DMS53 treated with DMSO at 0.1 percent for 48 hours (cell line): ENCODE data around the gene CD63.

ENCODE experiments used
- DNase-seq: peaks from one replicate; lab custom pipeline; 2025; ENCODE audit not compliant: unreplicated experiment; lab: John Stamatoyannopoulos, UW

Gene CD63

GRCh38 chr12:55706568-55707218 lies 22.1 kb downstream of the CD63 start:
- DNase-seq = no peak

DNA sequence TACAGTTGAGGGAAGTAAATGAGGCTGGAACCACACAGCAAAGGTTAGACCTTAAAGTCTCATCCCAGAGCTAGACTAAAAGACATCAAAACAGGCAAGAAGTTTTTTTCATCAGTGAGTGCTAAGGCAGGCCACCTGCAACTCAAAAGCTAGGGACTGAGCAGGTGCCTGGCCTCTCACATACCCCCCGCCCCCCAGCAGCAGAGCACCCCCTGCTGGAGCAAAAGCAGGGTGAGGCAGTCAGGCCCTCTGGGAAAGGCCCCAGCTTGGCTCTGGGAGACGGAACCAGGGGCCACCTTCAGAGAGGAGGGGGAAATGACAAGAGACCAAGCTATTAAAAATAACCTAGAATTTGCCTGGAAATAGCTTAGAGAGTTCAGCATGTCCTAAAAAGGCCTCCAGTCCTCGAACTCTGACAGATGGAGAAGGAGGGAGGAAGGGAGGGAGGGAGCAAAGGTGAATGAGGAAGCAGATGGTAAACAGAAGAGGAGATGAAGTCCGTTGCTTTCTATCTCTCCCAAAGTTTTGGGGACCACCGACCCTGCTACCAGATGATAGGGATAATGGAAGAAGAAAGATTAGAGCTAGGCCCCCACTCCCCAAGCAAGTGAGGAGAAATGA lies 22.9 kb downstream of the CD63 start:
- DNase-seq = peak; percentile 15

- no peak for DNase-seq
Observed at GRCh38 chr12:55704824-55705718, 23.7 kb downstream of the CD63 start.

- no peak for DNase-seq
Observed at GRCh38 chr12:55703901-55704761, 24.7 kb downstream of the CD63 start.

DNA sequence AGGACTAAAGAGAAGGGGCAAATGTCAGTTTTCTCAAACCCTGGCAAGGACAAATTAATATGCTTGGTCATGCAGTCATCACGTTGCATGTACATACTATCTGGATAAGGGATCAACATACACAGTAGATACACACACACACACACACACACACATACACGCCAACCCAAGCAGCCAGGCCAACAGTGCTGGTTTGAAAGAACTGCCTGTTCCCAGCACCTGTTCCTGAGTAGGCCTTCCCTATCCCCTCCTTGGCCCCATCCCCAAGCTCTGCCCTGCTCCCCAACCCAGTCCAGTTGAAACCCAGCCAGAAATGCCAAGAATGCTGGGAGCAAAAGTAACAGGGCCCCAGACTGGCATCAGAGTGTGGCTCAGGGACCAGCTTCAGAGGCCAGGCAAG lies 25.5 kb downstream of the CD63 start:
- no peak for DNase-seq

GRCh38 chr12:55702861-55703260 lies 25.9 kb downstream of the CD63 start:
- no peak for DNase-seq

DNA sequence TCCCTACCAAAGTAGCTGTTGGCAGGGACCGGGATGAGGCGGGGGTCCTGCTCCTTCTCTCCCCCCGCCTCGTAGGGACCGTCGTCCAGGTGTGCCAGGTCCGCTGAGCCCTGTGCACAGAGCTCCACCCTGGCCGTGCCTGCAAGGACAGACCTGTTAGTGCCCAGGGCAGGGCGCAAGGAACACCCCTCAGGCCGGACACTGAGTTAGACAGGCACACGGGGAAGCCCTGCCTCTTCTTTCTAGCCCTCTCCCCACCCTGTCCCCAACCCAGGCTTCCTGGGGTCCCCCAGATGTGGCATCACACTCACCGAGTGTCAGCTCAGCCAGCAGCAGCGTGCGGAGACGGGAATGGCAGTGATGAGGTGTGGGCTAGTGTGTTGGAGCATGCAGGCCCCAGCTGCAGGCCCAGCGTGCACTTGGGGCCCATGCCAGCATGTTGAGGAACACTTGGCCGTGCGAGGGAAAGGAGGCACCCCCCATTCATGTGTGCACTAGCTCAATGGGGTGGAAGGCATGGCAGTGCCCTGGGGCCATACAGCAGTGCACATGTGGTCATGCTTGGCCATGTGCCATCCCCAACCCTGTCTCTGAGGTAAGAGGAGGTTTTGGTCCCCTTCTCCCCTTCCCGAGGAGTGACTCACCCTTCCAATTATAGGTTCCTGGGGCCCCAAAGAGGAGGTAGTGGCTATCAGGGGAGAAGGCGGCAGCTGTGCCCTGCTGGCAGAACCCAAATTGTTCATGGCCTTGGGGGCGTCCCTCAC lies 28.4 kb downstream of the CD63 start:
- no peak for DNase-seq

GRCh38 chr12:55699471-55700055 lies 29.2 kb downstream of the CD63 start:
- DNase-seq = no peak

- DNase-seq = no peak
Observed at GRCh38 chr12:55698965-55699364, 29.8 kb downstream of the CD63 start.

GRCh38 chr12:55698241-55698955 lies 30.4 kb downstream of the CD63 start:
- no peak for DNase-seq

DNA sequence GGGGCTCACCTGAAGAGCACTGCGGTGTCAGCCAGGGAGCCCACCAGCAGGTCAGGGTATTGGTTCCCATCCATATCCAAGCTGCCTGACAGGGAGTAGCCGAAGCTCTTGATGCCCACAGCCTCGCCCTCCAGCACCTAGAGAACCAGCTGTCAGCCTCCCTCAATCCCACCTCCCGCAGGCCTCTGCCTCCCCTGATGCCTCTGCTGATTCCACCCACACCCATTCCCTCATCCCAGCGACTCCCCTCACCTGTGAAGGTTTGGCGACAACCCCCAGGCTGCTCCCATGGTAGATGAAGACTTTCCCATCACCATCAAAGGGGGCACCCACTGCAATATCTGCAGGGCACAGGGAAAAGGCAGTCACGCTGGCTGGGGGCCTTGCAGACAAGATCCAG lies 31.1 kb downstream of the CD63 start:
- DNase-seq = no peak

DNA sequence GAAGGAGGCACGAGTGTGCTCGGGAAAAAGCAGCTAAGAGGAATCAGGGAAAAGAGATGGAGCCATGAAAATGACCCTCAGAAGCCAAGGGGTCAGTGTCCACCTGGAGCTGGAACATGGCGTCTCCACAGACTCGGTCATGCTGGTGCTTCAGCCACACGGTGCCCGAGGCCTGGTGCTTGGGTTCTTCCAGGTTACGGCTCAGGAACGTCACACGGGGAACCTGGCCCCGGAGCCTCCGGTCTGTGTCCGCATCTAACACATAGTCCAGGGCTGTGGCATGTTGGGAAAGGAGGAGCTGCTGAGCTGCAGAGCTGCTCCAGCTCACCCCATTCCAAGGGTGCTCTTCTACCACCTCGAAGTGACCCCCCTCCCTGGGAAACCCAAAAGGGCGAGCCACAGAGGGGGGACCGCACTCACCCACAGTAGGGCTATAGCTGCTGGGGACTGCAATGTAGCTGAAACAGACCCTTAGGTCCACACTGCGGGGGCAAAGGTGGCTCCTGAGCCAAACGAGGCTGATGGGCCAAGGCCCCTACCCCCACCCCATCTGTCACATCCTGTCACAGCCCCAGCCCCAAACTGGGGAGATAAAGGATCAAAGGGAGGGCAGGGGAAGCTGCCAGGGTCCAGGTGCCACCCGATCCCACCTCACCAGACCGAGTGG lies 31.9 kb downstream of the CD63 start:
- no peak for DNase-seq

GRCh38 chr12:55696141-55696540 lies 32.7 kb downstream of the CD63 start:
- DNase-seq = no peak

GRCh38 chr12:55695349-55695748 lies 33.5 kb downstream of the CD63 start:
- no peak for DNase-seq

- DNase-seq = no peak
Observed at GRCh38 chr12:55694651-55695050, 34.2 kb downstream of the CD63 start.

- no peak for DNase-seq
Observed at GRCh38 chr12:55694188-55694515, 34.7 kb downstream of the CD63 start.

- no peak for DNase-seq
Observed at GRCh38 chr12:55693323-55694187, 35.3 kb downstream of the CD63 start.
